Measurements from ENCODE around the gene TTR. TPM values are rescaled to one million over a fixed set of nuclear protein-coding genes. Genes with fewer than 3 reads are reported as not detected.

Gene TTR
- total and polyA plus RNA-seq, 2 experiments from 2014 or later: not detected

GRCh38 chr18:31554776-31555175 is 36.9 kb upstream of the TTR start:
- Mint-ChIP-seq H3K9me3 (no peaks in the 10 kb centered on the region; the same call in 2 of the 3 replicates), H3K4me3 (no peak overlapping the region), H3K4me1 (peaks cover 15% of the 10 kb centered on the region; the same call in 2 of the 3 replicates), H3K27ac (no peak overlapping the region), H3K27me3 (ENCODE audit: insufficient read depth, low read depth, poor library complexity) (peaks cover 9% of the 10 kb centered on the region), H3K36me3 (ENCODE audit: low read depth) (no peaks in the 10 kb centered on the region; the same call in 2 of the 3 replicates)
- Histone ChIP-seq H3K4me2 (no peak overlapping the region), H3K79me2 (replicated peaks; ENCODE audit: insufficient read depth) (no peaks in the 10 kb centered on the region), H3K4me1 (ENCODE audit: insufficient read depth) (0 out of 2 replicates have a peak, but pooled peaks cover 7% of the 10 kb centered on the region), H3F3A (replicated peaks; ENCODE audit: low read depth) (no peaks in the 10 kb centered on the region), H3K4me3 (no peak overlapping the region), H3K27ac (ENCODE audit: low read depth) (no peak overlapping the region), H4K20me1 (replicated peaks; ENCODE audit: insufficient read depth) (no peaks in the 10 kb centered on the region), H3K36me3 (ENCODE audit: insufficient read depth) (no peaks in the 10 kb centered on the region), H3K27me3 (ENCODE audit: insufficient read depth) (no peaks in the 10 kb centered on the region), H3K9me2 (ENCODE audit: insufficient read depth) (no peaks in the 10 kb centered on the region), H2AFZ (no peak overlapping the region)
- DNase-seq (ENCODE audit: low spot score) (no peak), ATAC-seq (no peak)
- TF ChIP-seq NANOG (IDR thresholded peaks at IDR 0.05; ENCODE audit: borderline replicate concordance) (no peak), ZNF114 (CRISPR knock-in tag; IDR thresholded peaks at IDR 0.05) (no peak), ZNF331 (CRISPR knock-in tag; IDR thresholded peaks at IDR 0.05; ENCODE audit: low read depth) (no peak), STAT1 (IDR thresholded peaks at IDR 0.05; ENCODE audit: unreplicated experiment) (no peak), JUNB (IDR thresholded peaks at IDR 0.05; ENCODE audit: unreplicated experiment) (no peak), REST (IDR thresholded peaks at IDR 0.05; ENCODE audit: unreplicated experiment) (no peak), EZH2phosphoT487 (IDR thresholded peaks at IDR 0.05; ENCODE audit: unreplicated experiment) (no peak), CTCF (conservative IDR thresholded peaks at IDR 0.05; ENCODE audit: low read depth in 2 of 2) (no peak), EZH2 (IDR thresholded peaks at IDR 0.05; ENCODE audit: low read depth, unreplicated experiment) (no peak), POLR2AphosphoS5 (IDR thresholded peaks at IDR 0.05; ENCODE audit: low read depth) (no peak), ETS1 (IDR thresholded peaks at IDR 0.05) (no peak), ZNF462 (CRISPR knock-in tag; IDR thresholded peaks at IDR 0.05) (no peak), CREB1 (CRISPR knock-in tag; IDR thresholded peaks at IDR 0.05; ENCODE audit: low read depth) (no peak)
